Fibroblast of mammary gland (primary cell): ENCODE results near the gene PRSS22.
"Not testable (repeated sequence)": the region's sequence is repeated elsewhere in the genome, so short reads cannot be mapped to it uniquely, and the experiment has no call there.

Experiments
- DNase-seq: peaks from one replicate; pipeline ENCODE4 v3.0.0-alpha.2; 2010; ENCODE audit warnings: low read depth
- H3K4me3 ChIP-seq: 2 replicates; pipeline ENCODE4 v1.5.1; 2011; ENCODE audit warnings: low read depth, mild to moderate bottlenecking, low read length, moderate library complexity; ENCODE audit not compliant: control insufficient read depth
- TF ChIP-seq, protein P1 (sequence below): conservative IDR thresholded peaks from 2 replicates; pipeline ENCODE4 v1.5.1; 2011; ENCODE audit warnings: low read depth, low read length, inconsistent platforms; ENCODE audit not compliant: control insufficient read depth, insufficient read depth

The PRSS22 gene, protein sequence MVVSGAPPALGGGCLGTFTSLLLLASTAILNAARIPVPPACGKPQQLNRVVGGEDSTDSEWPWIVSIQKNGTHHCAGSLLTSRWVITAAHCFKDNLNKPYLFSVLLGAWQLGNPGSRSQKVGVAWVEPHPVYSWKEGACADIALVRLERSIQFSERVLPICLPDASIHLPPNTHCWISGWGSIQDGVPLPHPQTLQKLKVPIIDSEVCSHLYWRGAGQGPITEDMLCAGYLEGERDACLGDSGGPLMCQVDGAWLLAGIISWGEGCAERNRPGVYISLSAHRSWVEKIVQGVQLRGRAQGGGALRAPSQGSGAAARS

GRCh38 chr16:2857451-2858244 is at the start of gene PRSS22:
TSS of gene PRSS22 (minus strand) at chr16:2858170. CDS start at chr16:2858104, 66 bp downstream.
- peak within 1 kb of the TSS; percentile 4 for H3K4me3 ChIP-seq
- no peak for DNase-seq
- TF ChIP-seq, protein P1, sequence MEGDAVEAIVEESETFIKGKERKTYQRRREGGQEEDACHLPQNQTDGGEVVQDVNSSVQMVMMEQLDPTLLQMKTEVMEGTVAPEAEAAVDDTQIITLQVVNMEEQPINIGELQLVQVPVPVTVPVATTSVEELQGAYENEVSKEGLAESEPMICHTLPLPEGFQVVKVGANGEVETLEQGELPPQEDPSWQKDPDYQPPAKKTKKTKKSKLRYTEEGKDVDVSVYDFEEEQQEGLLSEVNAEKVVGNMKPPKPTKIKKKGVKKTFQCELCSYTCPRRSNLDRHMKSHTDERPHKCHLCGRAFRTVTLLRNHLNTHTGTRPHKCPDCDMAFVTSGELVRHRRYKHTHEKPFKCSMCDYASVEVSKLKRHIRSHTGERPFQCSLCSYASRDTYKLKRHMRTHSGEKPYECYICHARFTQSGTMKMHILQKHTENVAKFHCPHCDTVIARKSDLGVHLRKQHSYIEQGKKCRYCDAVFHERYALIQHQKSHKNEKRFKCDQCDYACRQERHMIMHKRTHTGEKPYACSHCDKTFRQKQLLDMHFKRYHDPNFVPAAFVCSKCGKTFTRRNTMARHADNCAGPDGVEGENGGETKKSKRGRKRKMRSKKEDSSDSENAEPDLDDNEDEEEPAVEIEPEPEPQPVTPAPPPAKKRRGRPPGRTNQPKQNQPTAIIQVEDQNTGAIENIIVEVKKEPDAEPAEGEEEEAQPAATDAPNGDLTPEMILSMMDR: no peak

- DNase-seq: peak; percentile 44
- TF ChIP-seq, protein P1: peak; percentile 37
- not testable (repeated sequence) for H3K4me3 ChIP-seq
These were observed 49.2 kb upstream of the PRSS22 start for GRCh38 chr16:2907084-2907753.

GRCh38 chr16:2905988-2906387 is 48.0 kb upstream of the PRSS22 start:
- H3K4me3 ChIP-seq: no peak overlapping the region
- no peak for DNase-seq
- TF ChIP-seq, protein P1: no peak

DNA sequence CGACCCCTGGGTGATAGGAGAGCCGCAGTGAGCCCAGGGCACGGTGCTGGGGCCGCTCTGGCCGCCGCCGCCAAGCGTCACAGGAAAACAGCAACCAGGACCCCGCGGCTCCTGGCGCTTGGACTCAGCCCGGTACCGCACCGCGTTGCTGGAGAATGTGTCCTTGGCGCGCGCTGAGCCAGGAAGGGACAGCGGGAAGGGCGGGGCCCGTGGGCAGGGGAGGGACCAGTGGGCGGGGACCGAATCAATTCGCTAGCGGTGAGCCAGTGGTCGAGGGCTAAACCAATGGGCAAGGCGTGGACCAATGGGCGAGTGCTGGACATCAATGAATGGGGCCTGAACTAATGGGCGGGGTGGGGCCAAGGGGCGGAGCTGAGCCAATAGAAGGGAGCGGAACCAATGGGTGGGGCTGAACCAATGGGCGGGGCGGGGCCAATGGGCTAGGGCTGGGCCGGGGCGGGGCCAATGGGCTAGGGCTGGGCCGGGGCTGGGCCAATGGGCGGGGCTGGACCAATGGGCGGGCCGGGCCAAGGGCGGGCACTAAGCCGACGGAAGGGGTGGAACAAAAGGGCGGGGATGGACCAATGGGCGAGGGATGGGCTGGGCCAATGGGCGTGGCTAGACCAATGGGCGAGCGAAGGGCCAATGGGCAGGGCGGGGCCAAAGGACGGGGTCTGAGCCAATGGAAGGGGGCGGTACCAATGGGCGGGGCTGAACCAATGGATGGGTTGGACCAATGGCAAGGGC is 47.4 kb upstream of the PRSS22 start:
- H3K4me3 ChIP-seq: peak overlapping the region; percentile 84
- peak; percentile 99 for DNase-seq
- TF ChIP-seq, protein P1: no peak

DNA sequence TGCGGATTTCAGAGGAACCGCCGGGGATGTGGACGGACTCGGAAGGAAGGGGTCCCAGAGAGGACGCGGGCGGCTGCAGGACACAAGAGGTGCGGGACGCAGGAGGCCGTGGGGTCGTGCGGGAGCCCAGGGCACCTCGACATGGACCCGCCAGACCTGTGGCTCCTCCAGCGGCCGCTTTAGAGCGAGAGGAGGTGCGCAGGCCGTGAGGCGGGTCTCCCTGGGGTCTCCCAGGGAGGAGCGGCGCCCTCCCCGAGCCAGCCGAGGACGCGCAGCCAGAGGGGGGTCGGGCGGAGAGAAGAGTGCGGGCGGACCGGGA is 46.9 kb upstream of the PRSS22 start:
- peak overlapping the region; percentile 84 for H3K4me3 ChIP-seq
- TF ChIP-seq, protein P1: no peak
- no peak for DNase-seq
